ENCODE results near the gene CXADR.

CXADR gene

DNA sequence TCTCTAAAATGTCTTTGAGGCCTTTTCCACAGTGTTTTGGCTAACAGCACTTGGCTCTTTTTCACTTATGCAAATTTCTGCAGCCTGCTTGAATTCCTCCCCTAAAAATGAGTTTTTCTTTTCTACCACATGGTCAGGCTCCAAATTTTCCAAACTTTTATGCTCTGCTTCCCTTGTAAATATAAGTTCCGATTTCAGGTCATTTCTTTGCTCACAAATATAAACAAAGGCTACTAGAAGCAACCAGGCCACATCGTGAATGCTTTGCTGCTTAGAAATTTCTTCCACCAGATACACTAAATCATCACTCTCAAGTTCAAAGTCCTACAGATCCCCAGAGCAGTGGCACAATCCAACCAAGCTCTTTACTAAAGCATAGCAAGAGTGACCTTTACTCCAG, 128.0 kb downstream of the CXADR start:
- Histone ChIP-seq H3K36me3 (ENCODE audit: insufficient read depth, low read length) (no peaks in the 10 kb centered on the region), H3K4me3 (ENCODE audit: low read length) (no peak overlapping the region), H3K9ac (ENCODE audit: low read depth, low read length) (no peak overlapping the region), H3K27me3 (ENCODE audit: insufficient read depth, low read length) (no peaks in the 10 kb centered on the region), H3K4me1 (ENCODE audit: insufficient read depth, low read length) (no peaks in the 10 kb centered on the region), H3K9me3 (ENCODE audit: insufficient read depth, low read depth, low read length) (no peaks in the 10 kb centered on the region), H3K27ac (ENCODE audit: low read depth, low read length) (no peak overlapping the region)
- 91% methylated on average over 2 of the region's 2 CpGs for WGBS

All from HUES64 (cell line).